ENCODE measurements around the gene SLC10A7.

GRCh38 chr4:146506272-146506671, 15.5 kb downstream of the SLC10A7 start:
- TF ChIP-seq REST (IDR thresholded peaks at IDR 0.05; ENCODE audit: unreplicated experiment) (no peak), ZNF114 (CRISPR knock-in tag; IDR thresholded peaks at IDR 0.05) (no peak), CTCF (conservative IDR thresholded peaks at IDR 0.05; ENCODE audit: low read depth in 2 of 2) (no peak), POLR2AphosphoS5 (IDR thresholded peaks at IDR 0.05; ENCODE audit: low read depth) (no peak), EZH2phosphoT487 (IDR thresholded peaks at IDR 0.05; ENCODE audit: unreplicated experiment) (no peak), EZH2 (IDR thresholded peaks at IDR 0.05; ENCODE audit: low read depth, unreplicated experiment) (no peak), CREB1 (CRISPR knock-in tag; IDR thresholded peaks at IDR 0.05; ENCODE audit: low read depth) (no peak), NANOG (IDR thresholded peaks at IDR 0.05; ENCODE audit: borderline replicate concordance) (no peak), ZNF331 (CRISPR knock-in tag; IDR thresholded peaks at IDR 0.05; ENCODE audit: low read depth) (no peak), JUNB (IDR thresholded peaks at IDR 0.05; ENCODE audit: unreplicated experiment) (no peak)
- TF ChIP-seq, protein P1, sequence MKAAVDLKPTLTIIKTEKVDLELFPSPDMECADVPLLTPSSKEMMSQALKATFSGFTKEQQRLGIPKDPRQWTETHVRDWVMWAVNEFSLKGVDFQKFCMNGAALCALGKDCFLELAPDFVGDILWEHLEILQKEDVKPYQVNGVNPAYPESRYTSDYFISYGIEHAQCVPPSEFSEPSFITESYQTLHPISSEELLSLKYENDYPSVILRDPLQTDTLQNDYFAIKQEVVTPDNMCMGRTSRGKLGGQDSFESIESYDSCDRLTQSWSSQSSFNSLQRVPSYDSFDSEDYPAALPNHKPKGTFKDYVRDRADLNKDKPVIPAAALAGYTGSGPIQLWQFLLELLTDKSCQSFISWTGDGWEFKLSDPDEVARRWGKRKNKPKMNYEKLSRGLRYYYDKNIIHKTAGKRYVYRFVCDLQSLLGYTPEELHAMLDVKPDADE (IDR thresholded peaks at IDR 0.05) = no peak

Data from GM23338 (cell line).